NCI-H748 treated with DMSO at 0.1 percent for 48 hours (cell line): Measurements from ENCODE around the gene NUPR2.
"Not testable (repeated sequence)": the region's sequence is repeated elsewhere in the genome, so short reads cannot be mapped to it uniquely, and the experiment has no call there.

Experiments
- DNase-seq: peaks from one replicate; lab custom pipeline; 2025; lab: John Stamatoyannopoulos, UW

The NUPR2 gene

GRCh38 chr7:56086761-56087160 lies 29.5 kb downstream of the NUPR2 start:
- no peak for DNase-seq

- DNase-seq, result no peak
These were observed 32.9 kb downstream of the NUPR2 start for GRCh38 chr7:56083150-56083785.

GRCh38 chr7:56081626-56082340 lies 34.4 kb downstream of the NUPR2 start:
- no peak for DNase-seq

GRCh38 chr7:56080726-56081435 lies 35.3 kb downstream of the NUPR2 start:
- DNase-seq, result not testable (repeated sequence)

- DNase-seq, result peak; percentile 41
These were observed 36.6 kb downstream of the NUPR2 start for GRCh38 chr7:56079450-56080185.

- no peak for DNase-seq
These were observed 38.0 kb downstream of the NUPR2 start for GRCh38 chr7:56078196-56078595.

- DNase-seq, result no peak
These were observed 38.5 kb downstream of the NUPR2 start for GRCh38 chr7:56077681-56078080.

- peak; percentile 55 for DNase-seq
These were observed 41.8 kb downstream of the NUPR2 start for GRCh38 chr7:56074371-56074791.

GRCh38 chr7:56066376-56066775 lies 49.8 kb downstream of the NUPR2 start:
- DNase-seq, result not testable (repeated sequence)
